ENCODE measurements around the gene INTS15. TPM values are rescaled to one million over a fixed set of nuclear protein-coding genes. Genes with fewer than 3 reads are reported as not detected.

The INTS15 gene
- total RNA-seq, 1 donor from 2014 or later: 45.1 TPM

- no peaks in the 10 kb centered on the region for H3K4me1 Mint-ChIP-seq
- peaks cover 5% of the 10 kb centered on the region for H3K9me3 Mint-ChIP-seq
- H3K27ac Mint-ChIP-seq: no peak overlapping the region
- H3K27me3 Mint-ChIP-seq: no peaks in the 10 kb centered on the region
- no peak overlapping the region for H3K4me3 Mint-ChIP-seq
- peaks cover 87% of the 10 kb centered on the region for H3K36me3 Mint-ChIP-seq (ENCODE audit: low read depth)
- intact Hi-C loops (cut with micrococcal nuclease): no loop called here
- no peak for DNase-seq
These were observed 57.7 kb downstream of the INTS15 start for GRCh38 chr7:6647541-6647940.

- Mint-ChIP-seq H3K27ac (no peak overlapping the region), H3K9me3 (peaks cover 5% of the 10 kb centered on the region), H3K4me3 (no peak overlapping the region), H3K4me1 (no peaks in the 10 kb centered on the region), H3K27me3 (no peaks in the 10 kb centered on the region), H3K36me3 (ENCODE audit: low read depth) (peaks cover 83% of the 10 kb centered on the region)
- intact Hi-C loops (cut with micrococcal nuclease): no loop called here
- no peak for DNase-seq
These were observed 58.4 kb downstream of the INTS15 start for GRCh38 chr7:6648066-6648814.

DNA sequence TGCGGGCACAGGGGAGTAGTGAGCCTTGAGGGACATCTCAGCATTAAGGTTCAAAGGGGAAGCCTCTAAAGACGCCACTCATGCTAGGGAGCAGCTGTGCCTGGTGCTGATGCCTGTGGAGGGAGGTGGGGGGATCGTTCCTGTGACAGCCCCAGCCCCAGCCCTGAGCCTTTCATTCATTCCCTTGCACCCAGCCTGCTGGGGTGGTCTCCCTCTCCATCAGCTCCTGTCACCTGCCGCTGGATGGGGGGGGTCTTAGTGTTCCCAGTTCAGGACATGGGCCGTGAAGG, 58.9 kb downstream of the INTS15 start:
- Mint-ChIP-seq H3K27me3 (no peaks in the 10 kb centered on the region), H3K27ac (no peak overlapping the region), H3K9me3 (peaks cover 5% of the 10 kb centered on the region), H3K4me1 (no peaks in the 10 kb centered on the region), H3K4me3 (no peak overlapping the region), H3K36me3 (ENCODE audit: low read depth) (peaks cover 78% of the 10 kb centered on the region)
- no peak for DNase-seq
- intact Hi-C loops (cut with micrococcal nuclease): no loop called here

- Mint-ChIP-seq H3K4me3 (no peak overlapping the region), H3K27me3 (no peaks in the 10 kb centered on the region), H3K36me3 (ENCODE audit: low read depth) (peaks cover 71% of the 10 kb centered on the region), H3K9me3 (peaks cover 5% of the 10 kb centered on the region), H3K4me1 (no peaks in the 10 kb centered on the region), H3K27ac (no peak overlapping the region)
- intact Hi-C loops (cut with micrococcal nuclease): no loop called here
- DNase-seq: no peak
These were observed 59.6 kb downstream of the INTS15 start for GRCh38 chr7:6649241-6649961.

GRCh38 chr7:6650086-6650485, 60.3 kb downstream of the INTS15 start:
- H3K4me1 Mint-ChIP-seq: no peaks in the 10 kb centered on the region
- intact Hi-C loops (cut with micrococcal nuclease): no loop called here
- peaks cover 70% of the 10 kb centered on the region for H3K36me3 Mint-ChIP-seq (ENCODE audit: low read depth)
- no peaks in the 10 kb centered on the region for H3K27me3 Mint-ChIP-seq
- no peak overlapping the region for H3K4me3 Mint-ChIP-seq
- H3K27ac Mint-ChIP-seq: no peak overlapping the region
- DNase-seq: no peak
- peaks cover 8% of the 10 kb centered on the region for H3K9me3 Mint-ChIP-seq

- intact Hi-C loops (cut with micrococcal nuclease): no loop called here
These were observed 60.7 kb downstream of the INTS15 start for GRCh38 chr7:6650521-6651011.

DNA sequence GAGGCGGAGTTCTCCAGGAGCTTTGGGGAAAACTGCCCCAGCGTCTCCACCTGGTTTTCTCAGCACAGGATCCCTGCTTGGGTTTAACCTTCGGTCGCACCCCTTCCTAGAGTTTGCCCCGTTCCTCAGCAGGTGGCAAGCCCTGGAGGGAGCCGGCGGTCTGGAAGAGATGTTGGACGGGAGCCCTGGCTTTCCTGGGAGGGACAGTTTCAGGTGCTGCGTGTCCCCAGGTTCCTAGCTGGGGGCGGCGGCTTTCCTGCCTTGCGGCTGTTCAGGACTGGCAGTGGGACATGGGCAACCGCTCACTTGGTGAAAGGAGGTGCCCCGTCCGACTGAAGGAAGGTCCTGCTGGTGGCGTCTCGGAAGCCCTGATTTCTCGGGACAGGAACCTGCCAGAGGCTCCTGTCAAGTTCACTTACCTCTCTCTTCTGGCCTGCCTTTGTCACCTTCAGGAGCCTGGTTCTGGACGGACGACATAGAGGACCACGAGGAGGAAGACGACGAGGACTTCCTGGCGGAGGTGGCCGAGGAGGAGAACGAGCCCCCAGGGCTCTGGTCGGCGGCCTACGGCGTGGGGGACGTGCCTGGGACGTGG, 62.1 kb downstream of the INTS15 start:
- Mint-ChIP-seq H3K27ac (no peak overlapping the region), H3K4me1 (no peaks in the 10 kb centered on the region), H3K4me3 (no peak overlapping the region), H3K27me3 (no peaks in the 10 kb centered on the region), H3K36me3 (ENCODE audit: low read depth) (peaks cover 69% of the 10 kb centered on the region), H3K9me3 (peaks cover 8% of the 10 kb centered on the region)
- intact Hi-C loops (cut with micrococcal nuclease): no loop called here
- no peak for DNase-seq

More at GRCh38 chr7:6650521-6651011, 60.7 kb downstream of the INTS15 start:
- Mint-ChIP-seq H3K36me3 (ENCODE audit: low read depth) (peaks cover 71% of the 10 kb centered on the region), H3K4me1 (no peaks in the 10 kb centered on the region), H3K27me3 (no peaks in the 10 kb centered on the region), H3K4me3 (no peak overlapping the region), H3K27ac (no peak overlapping the region), H3K9me3 (peaks cover 8% of the 10 kb centered on the region)
- DNase-seq: no peak

- intact Hi-C loops (cut with micrococcal nuclease): no loop called here
- Mint-ChIP-seq H3K36me3 (ENCODE audit: low read depth) (peaks cover 65% of the 10 kb centered on the region), H3K4me3 (no peak overlapping the region), H3K9me3 (peaks cover 8% of the 10 kb centered on the region), H3K4me1 (no peaks in the 10 kb centered on the region), H3K27ac (no peak overlapping the region), H3K27me3 (no peaks in the 10 kb centered on the region)
- no peak for DNase-seq
These were observed 62.7 kb downstream of the INTS15 start for GRCh38 chr7:6652446-6653011.

DNA sequence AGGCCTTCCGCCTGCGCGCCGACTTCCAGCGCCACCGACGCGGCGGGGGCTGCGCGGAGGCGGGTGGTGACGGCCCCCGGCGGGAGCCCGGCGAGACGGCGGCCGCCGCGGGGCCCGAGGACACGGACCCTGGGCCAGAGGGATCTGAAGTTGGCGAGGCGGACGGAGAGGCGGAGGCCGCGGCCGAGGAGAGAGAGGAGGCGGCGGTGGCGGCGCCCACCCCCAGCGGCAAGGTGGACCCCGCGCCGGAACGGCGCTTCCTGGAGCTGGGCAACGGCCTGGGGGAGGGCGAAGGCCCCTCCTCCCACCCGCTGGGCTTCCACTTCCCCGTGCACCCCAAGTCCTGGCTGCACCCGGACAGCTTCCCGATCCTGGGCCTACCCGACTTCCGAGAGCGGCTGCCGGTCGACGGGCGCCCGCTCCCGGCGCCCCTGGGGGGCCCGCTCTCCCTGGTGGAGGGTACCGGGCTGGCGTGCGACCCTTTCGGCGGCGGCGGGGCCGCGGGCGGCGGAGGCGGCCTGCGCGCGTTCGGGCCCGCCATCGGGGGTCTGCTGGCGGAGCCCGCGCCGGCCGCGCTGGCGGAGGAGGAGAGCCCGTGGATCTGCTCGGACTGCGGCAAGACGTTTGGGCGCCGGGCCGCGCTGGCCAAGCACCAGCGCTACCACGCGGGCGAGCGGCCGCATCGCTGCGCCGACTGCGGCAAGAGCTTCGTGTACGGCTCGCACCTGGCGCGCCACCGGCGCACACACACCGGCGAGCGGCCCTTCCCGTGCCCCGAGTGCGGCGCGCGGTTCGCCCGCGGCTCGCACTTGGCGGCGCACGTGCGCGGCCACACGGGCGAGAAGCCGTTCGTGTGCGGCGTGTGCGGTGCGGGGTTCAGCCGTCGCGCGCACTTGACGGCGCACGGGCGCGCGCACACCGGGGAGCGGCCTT, 63.5 kb downstream of the INTS15 start:
- Mint-ChIP-seq H3K4me1 (no peaks in the 10 kb centered on the region), H3K4me3 (no peak overlapping the region), H3K9me3 (peaks cover 8% of the 10 kb centered on the region), H3K36me3 (ENCODE audit: low read depth) (peaks cover 60% of the 10 kb centered on the region), H3K27ac (no peak overlapping the region), H3K27me3 (no peaks in the 10 kb centered on the region)
- DNase-seq: no peak
- intact Hi-C loops (cut with micrococcal nuclease): no loop called here

GRCh38 chr7:6654113-6654841, 64.5 kb downstream of the INTS15 start:
- no peak for DNase-seq
- Mint-ChIP-seq H3K4me3 (no peak overlapping the region), H3K27ac (no peak overlapping the region), H3K4me1 (no peaks in the 10 kb centered on the region), H3K36me3 (ENCODE audit: low read depth) (peaks cover 51% of the 10 kb centered on the region), H3K9me3 (peaks cover 8% of the 10 kb centered on the region), H3K27me3 (no peaks in the 10 kb centered on the region)
- intact Hi-C loops (cut with micrococcal nuclease): no loop called here

- intact Hi-C loops (cut with micrococcal nuclease): no loop called here
These were observed 65.2 kb downstream of the INTS15 start for GRCh38 chr7:6654842-6655610.

GRCh38 chr7:6655636-6656385, 66.0 kb downstream of the INTS15 start:
- intact Hi-C loops (cut with micrococcal nuclease): no loop called here
- H3K4me3 Mint-ChIP-seq: no peak overlapping the region
- no peaks in the 10 kb centered on the region for H3K4me1 Mint-ChIP-seq
- no peak overlapping the region for H3K27ac Mint-ChIP-seq
- no peaks in the 10 kb centered on the region for H3K27me3 Mint-ChIP-seq
- peaks cover 6% of the 10 kb centered on the region for H3K9me3 Mint-ChIP-seq
- DNase-seq: no peak
- peaks cover 36% of the 10 kb centered on the region for H3K36me3 Mint-ChIP-seq (ENCODE audit: low read depth)

More at GRCh38 chr7:6654842-6655610, 65.2 kb downstream of the INTS15 start:
- no peak for DNase-seq
- H3K4me3 Mint-ChIP-seq: no peak overlapping the region
- H3K4me1 Mint-ChIP-seq: no peaks in the 10 kb centered on the region
- H3K27me3 Mint-ChIP-seq: no peaks in the 10 kb centered on the region
- H3K9me3 Mint-ChIP-seq: peaks cover 8% of the 10 kb centered on the region
- peaks cover 44% of the 10 kb centered on the region for H3K36me3 Mint-ChIP-seq (ENCODE audit: low read depth)
- H3K27ac Mint-ChIP-seq: no peak overlapping the region
